SU-DHL-6 (cell line): ENCODE results near the gene FTHL17.

Source experiments
- H2AFZ ChIP-seq: fragments of 200-600 bp; sonication (generic); 2 replicates; pipeline ENCODE4 v1.6.1; 2014; ENCODE audit warnings: low read depth, mild to moderate bottlenecking, moderate library complexity, mixed read lengths, antibody characterized with exemption, low read length; ENCODE audit not compliant: severe bottlenecking
- H3F3A ChIP-seq: fragments of 200-600 bp; shearing (Covaris generic); 2 replicates; pipeline ENCODE4 v1.6.0; 2016; ENCODE audit warnings: antibody characterized with exemption, mild to moderate bottlenecking; ENCODE audit not compliant: insufficient read depth
- H3K27ac ChIP-seq: fragments of 200-600 bp; sonication (generic); 2 replicates; pipeline ENCODE4 v1.5.1; 2016; ENCODE audit warnings: low read depth, mild to moderate bottlenecking, low read length, moderate library complexity, mixed read lengths
- H3K27me3 ChIP-seq: fragments of 200-600 bp; sonication (generic), shearing (Covaris generic); 2 replicates; pipeline ENCODE4 v1.6.0; 2014; ENCODE audit warnings: mild to moderate bottlenecking, low read length
- H3K36me3 ChIP-seq: fragments of 200-600 bp; sonication (generic); 2 replicates; pipeline ENCODE4 v1.6.1; 2014; ENCODE audit warnings: mild to moderate bottlenecking, low read length, mixed read lengths
- H3K4me2 ChIP-seq: fragments of 300-600, 200-600 bp; shearing (Covaris generic), sonication (generic); 2 replicates; pipeline ENCODE4 v1.6.0; 2014; ENCODE audit warnings: low read length, low read depth, mild to moderate bottlenecking; ENCODE audit not compliant: poor library complexity, severe bottlenecking
- H3K4me3 ChIP-seq: fragments of 200-600 bp; sonication (generic); 2 replicates; pipeline ENCODE4 v1.5.1; 2014; ENCODE audit warnings: antibody characterized with exemption, low read length, mild to moderate bottlenecking, mixed read lengths; ENCODE audit not compliant: insufficient read depth, poor library complexity, severe bottlenecking
- H3K79me2 ChIP-seq: fragments of 200-600 bp; sonication (generic); 2 replicates; pipeline ENCODE4 v1.6.1; 2014; ENCODE audit warnings: mild to moderate bottlenecking, low read length, moderate library complexity; ENCODE audit not compliant: insufficient read depth
- H3K9ac ChIP-seq: fragments of 200-600 bp; sonication (generic); 2 replicates; pipeline ENCODE4 v1.7.0; 2014; ENCODE audit warnings: mild to moderate bottlenecking, low read length
- H3K9me2 ChIP-seq: fragments of 200-600 bp; sonication (generic); replicated peaks from 2 replicates; pipeline ENCODE4 v1.6.1; 2014; ENCODE audit warnings: low read length; ENCODE audit not compliant: insufficient read depth
- H3K9me3 ChIP-seq: fragments of 200-600 bp; sonication (generic); 2 replicates; pipeline ENCODE4 v1.6.1; 2014; ENCODE audit warnings: low read length, mixed read lengths; ENCODE audit not compliant: insufficient read depth
- H4K20me1 ChIP-seq: fragments of 200-600 bp; sonication (generic); 2 replicates; pipeline ENCODE4 v1.6.1; 2014; ENCODE audit warnings: low read depth, mild to moderate bottlenecking, antibody characterized with exemption, low read length, moderate library complexity, mixed read lengths
- CTCF ChIP-seq: fragments of 200-600 bp; sonication (generic); IDR thresholded peaks from one replicate; pipeline ENCODE4 v1.5.1; 2017; ENCODE audit warnings: antibody characterized with exemption, mild to moderate bottlenecking, low read length, moderate library complexity; ENCODE audit not compliant: insufficient read depth, poor library complexity, severe bottlenecking
- EZH2phosphoT487 ChIP-seq: fragments of 200-600 bp; sonication (generic), shearing (Covaris generic); conservative IDR thresholded peaks from 2 replicates; pipeline ENCODE4 v1.6.1; 2018; ENCODE audit warnings: mild to moderate bottlenecking, antibody characterized with exemption, low read length, moderate library complexity, mixed read lengths

FTHL17 gene

GRCh38 chrX:31074522-31074921 is 2.7 kb upstream of the FTHL17 start:
- no peaks in the 10 kb centered on the region for H3K27me3 ChIP-seq
- H3K27ac ChIP-seq, result no peak overlapping the region
- no peaks in the 10 kb centered on the region for H3K9me3 ChIP-seq

GRCh38 chrX:31071262-31071661 is 579 bp downstream of the FTHL17 start:
- Histone ChIP-seq H2AFZ (no peak overlapping the region), H3K9me3 (no peaks in the 10 kb centered on the region), H3K27me3 (no peaks in the 10 kb centered on the region), H3K4me2 (no peak overlapping the region), H3K79me2 (no peaks in the 10 kb centered on the region), H4K20me1 (no peaks in the 10 kb centered on the region), H3K9me2 (no peaks in the 10 kb centered on the region), H3K9ac (no peak overlapping the region), H3K4me3 (no peak overlapping the region), H3K27ac (no peak overlapping the region), H3F3A (no peaks in the 10 kb centered on the region), H3K36me3 (no peaks in the 10 kb centered on the region)
- TF ChIP-seq EZH2phosphoT487 (no peak), CTCF (no peak)

More at GRCh38 chrX:31074522-31074921, 2.7 kb upstream of the FTHL17 start:
- Histone ChIP-seq H3K79me2 (no peaks in the 10 kb centered on the region), H4K20me1 (no peaks in the 10 kb centered on the region), H3K4me2 (no peak overlapping the region), H3K9me2 (no peaks in the 10 kb centered on the region), H2AFZ (no peak overlapping the region), H3K9ac (no peak overlapping the region), H3F3A (no peaks in the 10 kb centered on the region), H3K36me3 (no peaks in the 10 kb centered on the region), H3K4me3 (no peak overlapping the region)
- TF ChIP-seq CTCF (no peak), EZH2phosphoT487 (no peak)

GRCh38 chrX:31070057-31070468 is 1.8 kb downstream of the FTHL17 start:
- no peak overlapping the region for H3K27ac ChIP-seq
- no peak for TF ChIP-seq CTCF
- TF ChIP-seq EZH2phosphoT487, result no peak

GRCh38 chrX:31063114-31063513 is 8.7 kb downstream of the FTHL17 start:
- no peaks in the 10 kb centered on the region for H3K9me2 ChIP-seq
- TF ChIP-seq CTCF (no peak), EZH2phosphoT487 (no peak)
- H3K27ac ChIP-seq, result no peak overlapping the region
- no peaks in the 10 kb centered on the region for H3K36me3 ChIP-seq
- no peak overlapping the region for H3K9ac ChIP-seq
- H3K27me3 ChIP-seq, result no peaks in the 10 kb centered on the region
- H3F3A ChIP-seq, result no peaks in the 10 kb centered on the region
- H3K9me3 ChIP-seq, result no peaks in the 10 kb centered on the region
- H3K4me3 ChIP-seq, result no peak overlapping the region
- no peaks in the 10 kb centered on the region for H4K20me1 ChIP-seq
- H2AFZ ChIP-seq, result no peak overlapping the region
- H3K79me2 ChIP-seq, result no peaks in the 10 kb centered on the region
- no peak overlapping the region for H3K4me2 ChIP-seq

More at GRCh38 chrX:31070057-31070468, 1.8 kb downstream of the FTHL17 start:
- no peak overlapping the region for H3K9ac ChIP-seq
- no peaks in the 10 kb centered on the region for H3K36me3 ChIP-seq
- H4K20me1 ChIP-seq, result no peaks in the 10 kb centered on the region
- H3K4me3 ChIP-seq, result no peak overlapping the region
- H3K79me2 ChIP-seq, result no peaks in the 10 kb centered on the region
- no peak overlapping the region for H3K4me2 ChIP-seq
- H3K9me2 ChIP-seq, result no peaks in the 10 kb centered on the region
- no peaks in the 10 kb centered on the region for H3F3A ChIP-seq
- no peak overlapping the region for H2AFZ ChIP-seq
- no peaks in the 10 kb centered on the region for H3K9me3 ChIP-seq
- H3K27me3 ChIP-seq, result no peaks in the 10 kb centered on the region
